ENCODE results near the gene DOCK11. TPM values are rescaled to one million over a fixed set of nuclear protein-coding genes. Genes with fewer than 3 reads are reported as not detected.

Gene DOCK11
- total and polyA plus RNA-seq, 2 donors (not counting 3 experiments of a cell fraction or from before 2014, with no cell fraction given), result 0.37 to 0.86 TPM

DNA sequence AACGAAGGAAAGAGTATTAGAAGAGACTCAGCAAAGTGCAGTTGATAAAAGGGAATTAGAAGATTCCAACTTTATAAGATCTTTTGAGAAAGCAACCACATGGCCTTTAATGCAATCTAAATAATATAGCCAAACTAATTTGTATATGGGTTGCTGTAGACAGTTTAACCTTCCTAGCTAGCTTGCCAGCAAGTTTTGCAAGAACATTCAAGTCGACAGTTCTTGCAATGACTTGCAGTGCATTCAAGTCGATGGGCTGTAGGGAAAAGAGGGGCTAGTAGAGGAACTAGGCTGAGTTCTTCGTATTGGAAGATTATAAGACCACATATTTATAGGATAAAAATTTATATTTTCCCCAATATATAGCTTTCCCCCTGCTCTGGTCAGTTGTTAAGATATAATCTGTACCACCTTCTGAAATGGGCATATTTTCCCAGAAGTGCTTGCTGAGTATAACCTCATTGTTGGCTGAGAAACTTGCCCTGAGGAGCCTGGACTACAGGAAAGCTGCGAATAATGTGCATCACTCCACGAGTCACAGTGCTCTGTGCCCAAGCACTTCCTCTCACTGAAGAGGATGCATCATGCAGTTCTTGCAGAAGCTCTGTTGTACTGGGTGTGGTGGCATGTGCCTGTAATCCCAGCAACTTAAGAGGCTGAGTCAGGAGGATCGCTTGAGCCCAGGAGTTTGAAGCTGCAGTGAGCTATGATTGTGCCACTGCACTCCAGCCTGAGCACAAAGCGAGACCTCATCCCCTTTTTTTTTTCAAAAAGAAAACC, 56.7 kb downstream of the DOCK11 start:
- Histone ChIP-seq H3K79me2 (ENCODE audit: control insufficient read depth, insufficient read depth, low read length) (no peaks in the 10 kb centered on the region), H3K4me2 (ENCODE audit: insufficient read depth, low read length) (no peak overlapping the region), H3K27me3 (ENCODE audit: control insufficient read depth in 2 of 2, insufficient read depth in 2 of 2, low read length in 2 of 2) (no peaks in the 10 kb centered on the region), H2AFZ (ENCODE audit: low read depth, low read length) (no peak overlapping the region), H3K4me1 (ENCODE audit: control insufficient read depth, extremely low read depth, insufficient read depth, low read length) (no peaks in the 10 kb centered on the region), H3K36me3 (ENCODE audit: control insufficient read depth in 2 of 2, extremely low read depth in 1 of 2, insufficient read depth in 2 of 2, low read length in 2 of 2) (no peaks in the 10 kb centered on the region), H3K9me1 (replicated peaks; ENCODE audit: control insufficient read depth, extremely low read depth, insufficient read depth, low read length) (no peaks in the 10 kb centered on the region), H3K4me3 (replicated peaks in 1 of 3; ENCODE audit: insufficient read depth in 1 of 3, low read depth in 1 of 3, low read length in 3 of 3) (no peak overlapping the region), H3K27ac (ENCODE audit: insufficient read depth, low read depth, low read length) (no peak overlapping the region), H3K9me3 (replicated peaks; ENCODE audit: control insufficient read depth, insufficient read depth, low read length) (no peaks in the 10 kb centered on the region), H4K20me1 (replicated peaks; ENCODE audit: control insufficient read depth, extremely low read depth, insufficient read depth, low read length) (no peaks in the 10 kb centered on the region), H3K9ac (replicated peaks; ENCODE audit: extremely low read depth, insufficient read depth, low read length) (no peak overlapping the region)
- no peak for TF ChIP-seq POLR2AphosphoS5 (IDR thresholded peaks at IDR 0.05; ENCODE audit: insufficient read depth, low read depth, low read length)
- TF ChIP-seq, protein P1, sequence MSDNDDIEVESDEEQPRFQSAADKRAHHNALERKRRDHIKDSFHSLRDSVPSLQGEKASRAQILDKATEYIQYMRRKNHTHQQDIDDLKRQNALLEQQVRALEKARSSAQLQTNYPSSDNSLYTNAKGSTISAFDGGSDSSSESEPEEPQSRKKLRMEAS (IDR thresholded peaks at IDR 0.05; ENCODE audit: insufficient read depth, insufficient read length), result no peak
- TF ChIP-seq MYC (IDR thresholded peaks at IDR 0.05; ENCODE audit: low read depth, low read length), result no peak
- TF ChIP-seq, protein P2, sequence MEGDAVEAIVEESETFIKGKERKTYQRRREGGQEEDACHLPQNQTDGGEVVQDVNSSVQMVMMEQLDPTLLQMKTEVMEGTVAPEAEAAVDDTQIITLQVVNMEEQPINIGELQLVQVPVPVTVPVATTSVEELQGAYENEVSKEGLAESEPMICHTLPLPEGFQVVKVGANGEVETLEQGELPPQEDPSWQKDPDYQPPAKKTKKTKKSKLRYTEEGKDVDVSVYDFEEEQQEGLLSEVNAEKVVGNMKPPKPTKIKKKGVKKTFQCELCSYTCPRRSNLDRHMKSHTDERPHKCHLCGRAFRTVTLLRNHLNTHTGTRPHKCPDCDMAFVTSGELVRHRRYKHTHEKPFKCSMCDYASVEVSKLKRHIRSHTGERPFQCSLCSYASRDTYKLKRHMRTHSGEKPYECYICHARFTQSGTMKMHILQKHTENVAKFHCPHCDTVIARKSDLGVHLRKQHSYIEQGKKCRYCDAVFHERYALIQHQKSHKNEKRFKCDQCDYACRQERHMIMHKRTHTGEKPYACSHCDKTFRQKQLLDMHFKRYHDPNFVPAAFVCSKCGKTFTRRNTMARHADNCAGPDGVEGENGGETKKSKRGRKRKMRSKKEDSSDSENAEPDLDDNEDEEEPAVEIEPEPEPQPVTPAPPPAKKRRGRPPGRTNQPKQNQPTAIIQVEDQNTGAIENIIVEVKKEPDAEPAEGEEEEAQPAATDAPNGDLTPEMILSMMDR (IDR thresholded peaks at IDR 0.05; ENCODE audit: extremely low read depth in 1 of 2, insufficient read depth in 1 of 2, low read depth in 1 of 2, low read length in 2 of 2), result no peak
- TF ChIP-seq FOS (IDR thresholded peaks at IDR 0.05; ENCODE audit: borderline replicate concordance, insufficient read depth, low read length), result no peak
- TF ChIP-seq JUN (IDR thresholded peaks at IDR 0.05; ENCODE audit: borderline replicate concordance, insufficient read depth, insufficient read length, low read depth), result no peak
- no peak for TF ChIP-seq GATA2 (IDR thresholded peaks at IDR 0.05; ENCODE audit: insufficient read depth, insufficient read length, low read depth, low read length)
- TF ChIP-seq POLR2A (IDR thresholded peaks at IDR 0.05; ENCODE audit: low read depth, low read length), result no peak
- TF ChIP-seq EZH2 (IDR thresholded peaks at IDR 0.05; ENCODE audit: borderline replicate concordance, low read depth, low read length, severe bottlenecking), result no peak
- dilution Hi-C loops (cut with MboI; ENCODE audit: extremely low pct_ligation_motif_present, low sequenced_read_pairs), result no loop called here
- DNase-seq (ENCODE audit: low read depth, low spot score) (no peak), FAIRE-seq (no peak)
- ChIA-PET CTCF (no interaction called here), POLR2A (no interaction called here)
- no TSS peak for BruUV-seq (replicated peaks)
- intact Hi-C loops (cut with micrococcal nuclease), result no loop called here
